ENCODE measurements around the gene UPK2. TPM values are rescaled to one million over a fixed set of nuclear protein-coding genes. Genes with fewer than 3 reads are reported as not detected.

UPK2 gene
- total and polyA plus RNA-seq, 2 experiments from 2014 or later = 0.28 TPM; not detected in 1

DNA sequence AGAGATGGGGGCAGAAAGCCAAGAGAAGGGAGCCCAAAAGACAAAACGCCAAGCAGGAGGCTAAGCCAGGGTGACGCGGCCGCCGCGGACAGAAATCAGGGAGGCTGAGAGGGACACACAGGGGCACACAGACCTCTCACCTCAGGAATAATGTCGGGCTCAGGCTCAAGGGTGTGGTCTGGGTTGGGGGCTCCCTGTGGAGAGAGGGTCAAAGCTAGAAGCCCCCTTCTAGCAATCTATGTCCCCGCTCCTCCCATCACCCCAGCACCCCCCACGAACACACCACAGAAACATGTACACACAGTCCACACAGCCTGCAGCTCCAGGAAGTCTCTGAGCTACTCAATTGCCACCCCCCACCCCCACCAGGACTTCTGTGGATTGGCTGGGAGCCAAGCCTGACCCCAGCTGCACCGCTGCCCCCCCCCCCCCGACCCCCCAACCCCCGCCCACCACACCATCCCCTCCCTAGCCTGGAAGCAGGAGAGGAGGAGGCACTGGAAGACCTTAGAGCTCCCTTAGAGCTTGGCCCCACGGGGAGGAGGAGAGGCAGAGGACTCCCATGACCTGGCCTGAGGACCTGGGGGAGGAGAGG is 37.3 kb upstream of the UPK2 start:
- peak overlapping the region; percentile 90 for H3K9ac ChIP-seq
- H3K4me2 ChIP-seq (ENCODE audit: unreplicated experiment) = peak overlapping the region; percentile 77
- H3K79me2 ChIP-seq (ENCODE audit: insufficient read depth) = peaks cover 80% of the 10 kb centered on the region
- peaks cover 76% of the 10 kb centered on the region for H3K4me1 ChIP-seq (ENCODE audit: insufficient read depth)
- H3K9me2 ChIP-seq (ENCODE audit: insufficient read depth) = no peaks in the 10 kb centered on the region
- DNase-seq = peak; percentile 68
- WGBS, 2 experiments (ENCODE audit: low coverage in 1 of 2, low lambda C conversion rate in 2 of 2, missing lambda C conversion rate in 2 of 2) = 1 to 2% methylated on average over 9 to 13 of the region's 13 CpGs
- in situ Hi-C loops (cut with MboI) = no loop called here
- H4K20me1 ChIP-seq (ENCODE audit: insufficient read depth) = no peaks in the 10 kb centered on the region
- no peak overlapping the region for H2AFZ ChIP-seq
- H3K36me3 ChIP-seq (ENCODE audit: low read depth) = no peaks in the 10 kb centered on the region
- no peaks in the 10 kb centered on the region for H3K9me3 ChIP-seq (ENCODE audit: low read depth)
- peak overlapping the region; percentile 96 for H3K4me3 ChIP-seq
- H3K27ac ChIP-seq = peak overlapping the region; percentile 99
- no peak for TF ChIP-seq EZH2 (IDR thresholded peaks at IDR 0.05; ENCODE audit: insufficient read depth, poor library complexity, severe bottlenecking)
- TF ChIP-seq EZH2phosphoT487 (IDR thresholded peaks at IDR 0.05; ENCODE audit: insufficient read depth, low read depth) = no peak
- H3F3A ChIP-seq (ENCODE audit: insufficient read depth) = peaks cover 67% of the 10 kb centered on the region
- no peaks in the 10 kb centered on the region for H3K27me3 ChIP-seq (replicated peaks; ENCODE audit: insufficient read depth)

DNA sequence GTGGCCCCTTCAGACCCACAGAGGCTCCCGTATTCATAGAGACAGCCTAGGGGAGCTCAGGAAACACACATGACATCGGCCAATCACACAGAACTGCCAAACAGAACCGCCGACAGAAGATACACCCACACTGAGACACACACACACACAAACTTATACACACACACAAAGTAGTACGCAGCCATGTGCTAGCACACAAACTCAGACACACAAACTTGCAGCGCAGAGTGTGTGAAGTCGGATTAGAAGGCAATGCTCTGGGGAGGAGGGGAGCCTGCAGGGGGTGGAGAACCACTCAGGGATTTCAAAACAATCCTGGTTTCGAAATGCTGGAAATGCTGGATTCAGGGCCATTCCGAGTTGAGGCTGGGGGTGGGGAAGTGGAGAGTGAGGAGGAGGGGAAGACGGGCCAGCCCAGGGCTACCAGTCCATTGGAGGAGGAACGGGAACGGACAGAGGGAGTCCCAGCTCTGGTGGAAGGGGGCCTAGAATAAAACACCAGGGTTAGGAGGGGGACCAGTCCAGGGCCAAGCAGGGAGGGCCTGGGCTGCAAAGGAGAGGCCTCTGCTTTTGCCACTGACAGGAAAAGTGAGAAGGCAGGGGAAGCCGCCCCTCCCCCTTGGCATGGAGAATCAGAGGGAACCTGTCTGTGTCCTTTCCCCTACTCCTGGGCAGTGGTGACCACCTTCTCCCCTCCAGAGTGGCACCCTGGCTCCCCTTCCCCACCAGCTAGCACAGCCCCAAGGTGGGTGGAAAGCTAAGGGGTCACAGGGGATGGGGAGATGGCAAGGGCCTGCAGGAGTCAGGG is 34.8 kb upstream of the UPK2 start:
- Histone ChIP-seq H2AFZ (no peak overlapping the region), H3F3A (ENCODE audit: insufficient read depth) (peaks cover 54% of the 10 kb centered on the region), H3K36me3 (ENCODE audit: low read depth) (no peaks in the 10 kb centered on the region), H3K27me3 (replicated peaks; ENCODE audit: insufficient read depth) (no peaks in the 10 kb centered on the region), H3K4me2 (ENCODE audit: unreplicated experiment) (peak overlapping the region; percentile 77), H3K4me1 (ENCODE audit: insufficient read depth) (peaks cover 54% of the 10 kb centered on the region), H3K4me3 (peak overlapping the region; percentile 96), H4K20me1 (ENCODE audit: insufficient read depth) (no peaks in the 10 kb centered on the region), H3K9me2 (ENCODE audit: insufficient read depth) (no peaks in the 10 kb centered on the region), H3K9me3 (ENCODE audit: low read depth) (no peaks in the 10 kb centered on the region), H3K27ac (peak overlapping the region; percentile 99), H3K79me2 (ENCODE audit: insufficient read depth) (peaks cover 73% of the 10 kb centered on the region), H3K9ac (peak overlapping the region; percentile 90)
- TF ChIP-seq EZH2phosphoT487 (IDR thresholded peaks at IDR 0.05; ENCODE audit: insufficient read depth, low read depth) = no peak
- 1% methylated on average over 9 to 13 of the region's 13 CpGs for WGBS, 2 experiments (ENCODE audit: low coverage in 1 of 2, low lambda C conversion rate in 2 of 2, missing lambda C conversion rate in 2 of 2)
- peak; percentile 90 for DNase-seq
- in situ Hi-C loops (cut with MboI) = no loop called here

GRCh38 chr11:118921929-118922744 is 34.0 kb upstream of the UPK2 start:
- Histone ChIP-seq H3K9me3 (ENCODE audit: low read depth) (no peaks in the 10 kb centered on the region), H2AFZ (no peak overlapping the region), H3K27ac (peak overlapping the region; percentile 99), H3K27me3 (replicated peaks; ENCODE audit: insufficient read depth) (no peaks in the 10 kb centered on the region), H3K4me3 (peak overlapping the region; percentile 96), H3K9me2 (ENCODE audit: insufficient read depth) (no peaks in the 10 kb centered on the region), H3K36me3 (ENCODE audit: low read depth) (no peaks in the 10 kb centered on the region), H3K9ac (peak overlapping the region; percentile 90), H3K79me2 (ENCODE audit: insufficient read depth) (peaks cover 78% of the 10 kb centered on the region), H3K4me1 (ENCODE audit: insufficient read depth) (peaks cover 46% of the 10 kb centered on the region), H4K20me1 (ENCODE audit: insufficient read depth) (no peaks in the 10 kb centered on the region), H3K4me2 (ENCODE audit: unreplicated experiment) (peak overlapping the region; percentile 77), H3F3A (ENCODE audit: insufficient read depth) (peaks cover 46% of the 10 kb centered on the region)
- in situ Hi-C loops (cut with MboI) = no loop called here
- DNase-seq = peak; percentile 83
- TF ChIP-seq EZH2phosphoT487 (IDR thresholded peaks at IDR 0.05; ENCODE audit: insufficient read depth, low read depth) (no peak), EZH2 (IDR thresholded peaks at IDR 0.05; ENCODE audit: insufficient read depth, poor library complexity, severe bottlenecking) (no peak)
- 0 to 2% methylated on average over 8 to 16 of the region's 20 CpGs for WGBS, 2 experiments (ENCODE audit: low coverage in 1 of 2, low lambda C conversion rate in 2 of 2, missing lambda C conversion rate in 2 of 2)
